GM12873 (cell line): ENCODE measurements around the gene KLHDC10.

ENCODE experiments used
- CTCF ChIP-seq: IDR thresholded peaks from 2 replicates; pipeline ENCODE4 v1.5.1; 2012; ENCODE audit warnings: low read depth, mild to moderate bottlenecking, moderate library complexity, low read length, control low read depth; ENCODE audit not compliant: insufficient read depth; ENCODE audit errors: missing control alignments

Gene KLHDC10

GRCh38 chr7:130136579-130137167 lies 66.3 kb downstream of the KLHDC10 start:
- no peak for TF ChIP-seq CTCF

GRCh38 chr7:130137207-130137606 lies 66.9 kb downstream of the KLHDC10 start:
- no peak for TF ChIP-seq CTCF

GRCh38 chr7:130139193-130139960 lies 69.0 kb downstream of the KLHDC10 start:
- no peak for TF ChIP-seq CTCF

- no peak for TF ChIP-seq CTCF
Observed at GRCh38 chr7:130140551-130141160, 70.3 kb downstream of the KLHDC10 start.

- TF ChIP-seq CTCF = no peak
Observed at GRCh38 chr7:130141161-130141883, 71.0 kb downstream of the KLHDC10 start.

- no peak for TF ChIP-seq CTCF
Observed at GRCh38 chr7:130141884-130142653, 71.7 kb downstream of the KLHDC10 start.
